Measurements from ENCODE around the gene ADGRG3. TPM values are rescaled to one million over a fixed set of nuclear protein-coding genes. Genes with fewer than 3 reads are reported as not detected.

ADGRG3 gene
- total and polyA plus RNA-seq, 9 of the 15 experiments (the other 6 are each of a cell fraction or from before 2014, with no cell fraction given), result 0.09 to 0.52 (median 0.14) TPM; not detected in 3

GRCh38 chr16:57700781-57701551 lies 32.9 kb downstream of the ADGRG3 start:
- H3K36me3 ChIP-seq (ENCODE audit: control insufficient read depth, insufficient read depth, low read length), result no peaks in the 10 kb centered on the region
- 7% methylated on average over 9 of the region's 10 CpGs for WGBS (ENCODE audit: insufficient coverage, low coverage, missing lambda C conversion rate)
- no peaks in the 10 kb centered on the region for H4K20me1 ChIP-seq (replicated peaks; ENCODE audit: control insufficient read depth, insufficient read depth, low read length)
- ChIA-PET POLR2A (interaction anchor here (0.6 to 3.3 kb wide), 7 partner anchors 9 to 220 kb away, joined by 3 to 15 read pairs (median 4); no protein-coding TSS in a partner anchor), CTCF (ENCODE audit: low intra/inter-chr PET ratio) (no interaction called here)
- H3K27me3 ChIP-seq (ENCODE audit: control insufficient read depth in 2 of 2, insufficient read depth in 2 of 2, low read length in 2 of 2), result no peaks in the 10 kb centered on the region
- no peaks in the 10 kb centered on the region for H3K9me1 ChIP-seq (ENCODE audit: control insufficient read depth, insufficient read depth, low read length)
- peak; percentile 85 for FAIRE-seq
- H3K9me3 ChIP-seq (replicated peaks; ENCODE audit: control insufficient read depth, insufficient read depth, low read depth, low read length), result 0 out of 2 replicates have a peak, but pooled peaks cover 2% of the 10 kb centered on the region
- no peaks in the 10 kb centered on the region for H3K79me2 ChIP-seq (ENCODE audit: control insufficient read depth, insufficient read depth, low read length)
- H2AFZ ChIP-seq (ENCODE audit: low read depth, low read length), result peak overlapping the region; percentile 78
- H3K4me2 ChIP-seq (ENCODE audit: insufficient read depth, low read length), result peak overlapping the region; percentile 67
- H3K4me1 ChIP-seq (replicated peaks in 1 of 2; ENCODE audit: control insufficient read depth in 2 of 2, insufficient read depth in 2 of 2, low read length in 2 of 2), result peaks cover 24 to 30% of the 10 kb centered on the region in 2 experiments
- H3K9ac ChIP-seq (ENCODE audit: insufficient read depth in 1 of 2, low read depth in 2 of 2, low read length in 2 of 2), result peak overlapping the region; percentile 28 to 57; a peak in 3 of 4 replicates
- BruUV-seq (replicated peaks), result no TSS peak
- intact Hi-C loops (cut with micrococcal nuclease) (no loop called here), in situ Hi-C loops (cut with MboI) (no loop called here)
- DNase-seq (ENCODE audit: extremely low read depth in 1 of 4, low spot score in 3 of 4), result peak in 1 of 4 experiments; percentile 69
- H3K27ac ChIP-seq (ENCODE audit: extremely low read depth, low read depth, low read length), result peak overlapping the region; percentile 60
- peak; percentile 68 for ATAC-seq
- no peak overlapping the region for H3K4me3 ChIP-seq
- TF ChIP-seq ZBTB43 (CRISPR knock-in tag; IDR thresholded peaks at IDR 0.05) (no peak), NRF1 (conservative IDR thresholded peaks at IDR 0.05 in 1 of 2, IDR thresholded peaks at IDR 0.05 in 1 of 2) (peak; percentile 41 to 44; a peak in 2 of 4 replicates), ZNF589 (CRISPR knock-in tag; IDR thresholded peaks at IDR 0.05; ENCODE audit: low read depth) (0 out of 2 replicates have a peak, but pooled peaks have one; percentile 24), SMARCA5 (IDR thresholded peaks at IDR 0.05) (peak; percentile 21; the same call in 1 of the 2 replicates), FOXP1 (CRISPR knock-in tag; IDR thresholded peaks at IDR 0.05) (no peak), SMC3 (conservative IDR thresholded peaks at IDR 0.05; ENCODE audit: insufficient read depth, low read depth, low read length) (no peak), ARID1B (IDR thresholded peaks at IDR 0.05) (peak; percentile 82), ZBTB8A (IDR thresholded peaks at IDR 0.05; ENCODE audit: partially characterized antibody) (no peak), SOX6 (IDR thresholded peaks at IDR 0.05) (peak; percentile 65; the same call in 1 of the 2 replicates), NR4A1 (CRISPR knock-in tag; IDR thresholded peaks at IDR 0.05) (no peak), NR4A1 (tag; IDR thresholded peaks at IDR 0.05) (peak; percentile 56; the same call in 1 of the 2 replicates), NR2C2 (CRISPR knock-in tag; IDR thresholded peaks at IDR 0.05) (peak; percentile 41; the same call in 1 of the 2 replicates), NR2C2 (tag; IDR thresholded peaks at IDR 0.05) (peak; percentile 94), BRD9 (IDR thresholded peaks at IDR 0.05; ENCODE audit: low read depth, partially characterized antibody) (peak; percentile 71), BMI1 (IDR thresholded peaks at IDR 0.05; ENCODE audit: low read length) (no peak), CBFA2T2 (conservative IDR thresholded peaks at IDR 0.05) (peak; percentile 54)
- TF ChIP-seq, protein P1, sequence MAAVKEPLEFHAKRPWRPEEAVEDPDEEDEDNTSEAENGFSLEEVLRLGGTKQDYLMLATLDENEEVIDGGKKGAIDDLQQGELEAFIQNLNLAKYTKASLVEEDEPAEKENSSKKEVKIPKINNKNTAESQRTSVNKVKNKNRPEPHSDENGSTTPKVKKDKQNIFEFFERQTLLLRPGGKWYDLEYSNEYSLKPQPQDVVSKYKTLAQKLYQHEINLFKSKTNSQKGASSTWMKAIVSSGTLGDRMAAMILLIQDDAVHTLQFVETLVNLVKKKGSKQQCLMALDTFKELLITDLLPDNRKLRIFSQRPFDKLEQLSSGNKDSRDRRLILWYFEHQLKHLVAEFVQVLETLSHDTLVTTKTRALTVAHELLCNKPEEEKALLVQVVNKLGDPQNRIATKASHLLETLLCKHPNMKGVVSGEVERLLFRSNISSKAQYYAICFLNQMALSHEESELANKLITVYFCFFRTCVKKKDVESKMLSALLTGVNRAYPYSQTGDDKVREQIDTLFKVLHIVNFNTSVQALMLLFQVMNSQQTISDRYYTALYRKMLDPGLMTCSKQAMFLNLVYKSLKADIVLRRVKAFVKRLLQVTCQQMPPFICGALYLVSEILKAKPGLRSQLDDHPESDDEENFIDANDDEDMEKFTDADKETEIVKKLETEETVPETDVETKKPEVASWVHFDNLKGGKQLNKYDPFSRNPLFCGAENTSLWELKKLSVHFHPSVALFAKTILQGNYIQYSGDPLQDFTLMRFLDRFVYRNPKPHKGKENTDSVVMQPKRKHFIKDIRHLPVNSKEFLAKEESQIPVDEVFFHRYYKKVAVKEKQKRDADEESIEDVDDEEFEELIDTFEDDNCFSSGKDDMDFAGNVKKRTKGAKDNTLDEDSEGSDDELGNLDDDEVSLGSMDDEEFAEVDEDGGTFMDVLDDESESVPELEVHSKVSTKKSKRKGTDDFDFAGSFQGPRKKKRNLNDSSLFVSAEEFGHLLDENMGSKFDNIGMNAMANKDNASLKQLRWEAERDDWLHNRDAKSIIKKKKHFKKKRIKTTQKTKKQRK (IDR thresholded peaks at IDR 0.05; ENCODE audit: borderline replicate concordance, low read depth, low read length), result no peak
